Measurements from ENCODE around the gene SMURF2.
"Not testable (repeated sequence)": the region's sequence is repeated elsewhere in the genome, so short reads cannot be mapped to it uniquely, and the experiment has no call there.

SMURF2 gene

GRCh38 chr17:64687376-64687775, 25.3 kb upstream of the SMURF2 start:
- no peaks in the 10 kb centered on the region for H3K4me1 ChIP-seq (ENCODE audit: insufficient read depth, low read length)
- no peak overlapping the region for H3K4me3 ChIP-seq (ENCODE audit: low read length)
- no peaks in the 10 kb centered on the region for H3K27me3 ChIP-seq (ENCODE audit: insufficient read depth, low read length)
- no peak overlapping the region for H3K9ac ChIP-seq (ENCODE audit: low read depth, low read length)
- no peak overlapping the region for H3K27ac ChIP-seq (ENCODE audit: low read length)
- H3K9me3 ChIP-seq (ENCODE audit: insufficient read depth, low read depth, low read length), result no peaks in the 10 kb centered on the region
- no peaks in the 10 kb centered on the region for H3K36me3 ChIP-seq (ENCODE audit: insufficient read depth, low read depth, low read length)

GRCh38 chr17:64686705-64687104, 24.6 kb upstream of the SMURF2 start:
- no peak overlapping the region for H3K27ac ChIP-seq (ENCODE audit: low read length)

DNA sequence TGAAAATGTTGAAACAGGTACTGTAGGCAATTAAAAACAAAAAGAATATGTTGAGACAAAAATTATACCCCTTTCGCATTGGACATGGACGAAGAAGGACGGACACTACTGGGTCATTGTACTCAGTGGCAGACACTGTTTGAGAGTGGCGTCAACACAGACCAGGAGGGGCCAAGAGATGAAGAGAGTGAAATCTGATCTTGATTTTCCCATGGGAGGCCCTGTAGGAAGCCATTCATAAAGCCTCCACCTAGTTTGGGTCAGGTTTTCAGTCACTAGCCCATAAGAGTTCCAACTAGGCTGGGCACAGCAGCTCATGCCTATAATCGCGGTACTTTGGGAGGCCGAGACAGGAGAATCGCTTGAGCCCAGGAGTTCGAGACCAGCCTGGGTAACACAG, 23.6 kb upstream of the SMURF2 start:
- Histone ChIP-seq H3K4me3 (ENCODE audit: low read length) (no peak overlapping the region), H3K27ac (ENCODE audit: low read length) (no peak overlapping the region), H3K27me3 (ENCODE audit: insufficient read depth, low read length) (no peaks in the 10 kb centered on the region), H3K36me3 (ENCODE audit: insufficient read depth, low read depth, low read length) (no peaks in the 10 kb centered on the region), H3K4me1 (ENCODE audit: insufficient read depth, low read length) (no peaks in the 10 kb centered on the region), H3K9ac (ENCODE audit: low read depth, low read length) (no peak overlapping the region), H3K9me3 (ENCODE audit: insufficient read depth, low read depth, low read length) (no peaks in the 10 kb centered on the region)

More at GRCh38 chr17:64686705-64687104, 24.6 kb upstream of the SMURF2 start:
- Histone ChIP-seq H3K36me3 (ENCODE audit: insufficient read depth, low read depth, low read length) (no peaks in the 10 kb centered on the region), H3K27me3 (ENCODE audit: insufficient read depth, low read length) (no peaks in the 10 kb centered on the region), H3K4me3 (ENCODE audit: low read length) (no peak overlapping the region), H3K9me3 (ENCODE audit: insufficient read depth, low read depth, low read length) (no peaks in the 10 kb centered on the region), H3K4me1 (ENCODE audit: insufficient read depth, low read length) (no peaks in the 10 kb centered on the region), H3K9ac (ENCODE audit: low read depth, low read length) (no peak overlapping the region)

DNA sequence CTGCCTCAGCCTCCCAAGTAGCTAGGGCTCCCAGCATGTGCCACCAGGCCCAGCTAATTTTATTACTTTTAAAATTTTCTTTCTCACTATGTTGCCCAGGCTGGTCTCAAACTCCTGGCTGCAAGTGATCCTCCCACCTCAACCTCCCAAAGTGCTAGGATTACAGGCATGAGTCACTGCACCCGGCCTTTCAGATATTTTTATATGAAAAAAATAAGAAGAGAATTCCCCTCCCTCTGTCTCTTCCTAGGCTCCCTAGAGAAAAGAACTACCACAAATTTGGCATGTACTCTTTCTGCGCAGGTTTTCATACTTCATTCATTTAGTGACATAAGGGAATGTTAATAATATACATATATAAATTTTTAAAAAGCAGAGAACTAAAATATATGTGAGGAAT, 21.7 kb upstream of the SMURF2 start:
- no peaks in the 10 kb centered on the region for H3K27me3 ChIP-seq (ENCODE audit: insufficient read depth, low read length)
- no peaks in the 10 kb centered on the region for H3K9me3 ChIP-seq (ENCODE audit: insufficient read depth, low read depth, low read length)
- H3K4me1 ChIP-seq (ENCODE audit: insufficient read depth, low read length), result no peaks in the 10 kb centered on the region; the same call in 1 of the 2 replicates
- no peak overlapping the region for H3K4me3 ChIP-seq (ENCODE audit: low read length)
- H3K36me3 ChIP-seq (ENCODE audit: insufficient read depth, low read depth, low read length), result no peaks in the 10 kb centered on the region
- no peak overlapping the region for H3K9ac ChIP-seq (ENCODE audit: low read depth, low read length)
- no peak overlapping the region for H3K27ac ChIP-seq (ENCODE audit: low read length)

DNA sequence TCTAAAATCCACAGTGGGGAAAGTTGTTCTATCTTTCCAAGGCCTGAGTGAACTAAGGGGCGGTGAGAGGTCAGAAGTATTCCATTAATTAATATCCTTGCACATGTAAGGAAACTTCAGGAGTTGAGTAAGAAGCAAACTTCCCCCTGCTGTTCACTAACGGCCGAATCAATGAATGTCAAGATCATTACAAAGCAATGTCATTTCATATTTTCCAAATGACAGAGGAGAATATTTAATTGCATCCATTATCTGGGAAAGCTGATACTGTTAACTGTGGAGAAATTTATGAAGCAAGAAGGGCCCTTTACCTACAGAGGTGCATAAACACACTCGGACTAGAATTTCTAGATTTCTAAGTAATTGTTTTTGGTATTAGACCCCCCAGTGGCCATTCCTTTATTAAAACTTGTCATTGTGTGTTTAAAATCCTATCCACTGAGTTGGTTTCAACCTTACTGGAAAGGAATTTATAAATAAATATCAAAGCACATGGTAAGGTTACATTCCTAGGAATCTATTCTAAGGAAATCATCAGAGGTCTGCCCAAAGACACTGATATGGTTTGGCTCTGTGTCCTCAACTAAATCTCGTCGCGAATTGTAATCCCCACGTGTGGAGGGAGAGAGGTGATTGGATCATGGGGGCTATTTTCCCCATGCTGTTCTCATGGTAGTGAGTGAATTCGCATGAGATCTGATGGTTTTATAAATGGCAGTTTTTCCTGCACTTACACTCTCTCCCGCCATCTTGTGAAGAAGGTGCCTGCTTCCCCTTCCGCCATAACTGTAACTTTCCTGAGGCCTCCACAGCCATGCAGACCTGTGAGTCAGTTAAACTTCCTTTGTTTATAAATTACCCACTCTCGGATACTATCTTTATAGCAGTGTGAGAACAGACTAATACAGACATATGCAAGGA, 20.4 kb upstream of the SMURF2 start:
- no peak overlapping the region for H3K27ac ChIP-seq (ENCODE audit: low read length)
- H3K27me3 ChIP-seq (ENCODE audit: insufficient read depth, low read length), result no peaks in the 10 kb centered on the region
- no peaks in the 10 kb centered on the region for H3K9me3 ChIP-seq (ENCODE audit: insufficient read depth, low read depth, low read length)
- H3K4me1 ChIP-seq (ENCODE audit: insufficient read depth, low read length), result no peaks in the 10 kb centered on the region; the same call in 1 of the 2 replicates
- no peak overlapping the region for H3K4me3 ChIP-seq (ENCODE audit: low read length)
- H3K9ac ChIP-seq (ENCODE audit: low read depth, low read length), result no peak overlapping the region
- H3K36me3 ChIP-seq (ENCODE audit: insufficient read depth, low read depth, low read length), result no peaks in the 10 kb centered on the region

- Histone ChIP-seq H3K9ac (ENCODE audit: low read depth, low read length) (no peak overlapping the region), H3K27me3 (ENCODE audit: insufficient read depth, low read length) (no peaks in the 10 kb centered on the region), H3K9me3 (ENCODE audit: insufficient read depth, low read depth, low read length) (no peaks in the 10 kb centered on the region), H3K4me1 (ENCODE audit: insufficient read depth, low read length) (no peaks in the 10 kb centered on the region; the same call in 1 of the 2 replicates), H3K4me3 (ENCODE audit: low read length) (no peak overlapping the region), H3K36me3 (ENCODE audit: insufficient read depth, low read depth, low read length) (no peaks in the 10 kb centered on the region), H3K27ac (ENCODE audit: low read length) (no peak overlapping the region)
Observed at GRCh38 chr17:64679710-64680216, 17.7 kb upstream of the SMURF2 start.

DNA sequence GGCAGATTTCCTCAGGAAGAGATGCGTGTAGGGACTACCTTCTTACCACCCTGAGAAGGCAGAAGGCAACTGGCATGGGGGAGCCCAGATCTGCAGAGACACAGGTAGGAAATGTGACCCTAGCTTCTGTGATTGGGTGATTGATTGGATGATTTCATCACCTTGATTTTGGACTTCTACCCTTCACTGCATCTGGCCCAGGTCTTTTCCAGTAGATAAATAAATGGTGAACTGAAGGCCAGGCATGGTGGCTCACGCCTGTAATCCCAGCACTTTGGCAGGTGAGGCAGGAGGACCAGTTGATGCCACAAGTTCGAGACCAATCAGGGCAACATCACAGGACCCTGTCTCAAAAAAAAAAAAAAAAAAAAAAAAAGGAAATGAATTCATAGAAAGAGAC, 14.7 kb upstream of the SMURF2 start:
- Histone ChIP-seq H3K9ac (ENCODE audit: low read depth, low read length) (no peak overlapping the region), H3K27ac (ENCODE audit: low read length) (no peak overlapping the region), H3K36me3 (ENCODE audit: insufficient read depth, low read depth, low read length) (no peaks in the 10 kb centered on the region), H3K27me3 (ENCODE audit: insufficient read depth, low read length) (no peaks in the 10 kb centered on the region), H3K4me3 (ENCODE audit: low read length) (no peak overlapping the region), H3K4me1 (ENCODE audit: insufficient read depth, low read length) (no peaks in the 10 kb centered on the region; the same call in 1 of the 2 replicates), H3K9me3 (ENCODE audit: insufficient read depth, low read depth, low read length) (no peaks in the 10 kb centered on the region)

DNA sequence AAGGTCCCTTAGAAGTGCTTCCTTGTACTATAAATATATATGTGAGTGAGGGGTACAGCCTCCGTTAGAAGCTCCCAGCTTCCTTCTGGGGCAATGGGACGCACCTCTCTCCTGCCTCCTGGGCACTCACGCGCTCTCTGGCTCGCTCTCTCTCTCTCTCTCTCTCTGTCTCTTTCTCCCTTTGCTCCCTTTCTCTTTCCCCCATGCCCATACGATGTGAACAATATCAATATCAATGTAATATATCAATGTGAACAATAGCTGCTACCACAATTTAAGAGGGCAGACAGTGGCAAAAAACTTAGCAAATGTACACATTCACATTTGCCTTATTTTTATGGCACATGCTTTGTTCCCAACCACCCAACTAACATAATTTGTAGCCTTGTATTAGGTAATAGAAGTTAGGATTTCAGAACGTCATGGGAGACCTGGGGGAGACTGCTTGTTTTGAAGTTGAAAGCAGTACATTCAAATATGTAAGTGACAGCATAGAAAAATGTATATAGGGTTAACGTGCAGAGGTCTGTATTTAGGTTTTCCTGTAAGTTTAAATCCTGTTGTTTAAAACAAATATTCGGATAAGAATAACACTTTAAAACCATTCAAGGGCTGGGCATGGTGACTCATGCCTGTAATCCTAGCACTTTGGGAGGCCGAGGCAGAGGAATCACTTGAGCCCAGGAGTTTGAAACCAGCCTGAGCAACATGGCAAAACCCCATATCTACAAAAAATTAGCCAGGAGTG, 8.9 kb upstream of the SMURF2 start:
- not testable (repeated sequence) for H3K9ac ChIP-seq (ENCODE audit: low read depth, low read length); H3K4me3 ChIP-seq (ENCODE audit: low read length); H3K27me3 ChIP-seq (ENCODE audit: insufficient read depth, low read length); H3K9me3 ChIP-seq (ENCODE audit: insufficient read depth, low read depth, low read length); H3K36me3 ChIP-seq (ENCODE audit: insufficient read depth, low read depth, low read length); H3K27ac ChIP-seq (ENCODE audit: low read length); H3K4me1 ChIP-seq (ENCODE audit: insufficient read depth, low read length)

- H3K27ac ChIP-seq (ENCODE audit: low read length); H3K4me1 ChIP-seq (ENCODE audit: insufficient read depth, low read length): not testable (repeated sequence)
Observed at GRCh38 chr17:64667807-64668721, 6.0 kb upstream of the SMURF2 start.

DNA sequence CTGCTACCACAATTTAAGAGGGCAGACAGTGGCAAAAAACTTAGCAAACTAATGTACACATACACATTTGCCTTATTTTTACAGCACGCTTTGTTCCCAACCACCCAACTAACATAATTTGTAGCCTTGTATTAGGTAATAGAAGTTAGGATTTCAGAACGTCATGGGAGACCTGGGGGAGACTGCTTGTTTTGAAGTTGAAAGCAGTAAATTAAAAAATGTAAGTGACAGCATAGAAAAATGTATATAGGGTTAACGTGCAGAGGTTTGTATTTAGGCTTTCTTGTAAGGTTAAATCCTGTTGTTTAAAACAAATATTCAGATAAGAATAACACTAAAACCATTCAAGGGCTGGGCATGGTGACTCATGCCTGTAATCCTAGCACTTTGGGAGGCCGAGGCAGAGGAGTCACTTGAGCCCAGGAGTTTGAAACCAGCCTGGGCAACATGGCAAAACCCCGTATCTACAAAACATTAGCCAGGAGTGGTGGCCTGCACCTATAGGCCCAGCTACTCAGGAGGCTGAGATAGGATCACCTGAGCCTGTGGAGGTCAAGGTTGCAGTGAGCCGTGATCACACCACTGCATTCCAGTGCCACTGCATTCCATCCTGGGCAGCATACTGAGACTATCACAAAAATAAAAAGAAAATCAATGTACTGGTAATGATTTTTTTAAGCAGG, 2.3 kb upstream of the SMURF2 start:
- not testable (repeated sequence) for H3K9ac ChIP-seq (ENCODE audit: low read depth, low read length); H3K9me3 ChIP-seq (ENCODE audit: insufficient read depth, low read depth, low read length); H3K36me3 ChIP-seq (ENCODE audit: insufficient read depth, low read depth, low read length); H3K27ac ChIP-seq (ENCODE audit: low read length); H3K27me3 ChIP-seq (ENCODE audit: insufficient read depth, low read length); H3K4me3 ChIP-seq (ENCODE audit: low read length); H3K4me1 ChIP-seq (ENCODE audit: insufficient read depth, low read length)

More at GRCh38 chr17:64667807-64668721, 6.0 kb upstream of the SMURF2 start:
- H3K36me3 ChIP-seq (ENCODE audit: insufficient read depth, low read depth, low read length); H3K4me3 ChIP-seq (ENCODE audit: low read length); H3K9me3 ChIP-seq (ENCODE audit: insufficient read depth, low read depth, low read length); H3K9ac ChIP-seq (ENCODE audit: low read depth, low read length); H3K27me3 ChIP-seq (ENCODE audit: insufficient read depth, low read length): not testable (repeated sequence)

DNA sequence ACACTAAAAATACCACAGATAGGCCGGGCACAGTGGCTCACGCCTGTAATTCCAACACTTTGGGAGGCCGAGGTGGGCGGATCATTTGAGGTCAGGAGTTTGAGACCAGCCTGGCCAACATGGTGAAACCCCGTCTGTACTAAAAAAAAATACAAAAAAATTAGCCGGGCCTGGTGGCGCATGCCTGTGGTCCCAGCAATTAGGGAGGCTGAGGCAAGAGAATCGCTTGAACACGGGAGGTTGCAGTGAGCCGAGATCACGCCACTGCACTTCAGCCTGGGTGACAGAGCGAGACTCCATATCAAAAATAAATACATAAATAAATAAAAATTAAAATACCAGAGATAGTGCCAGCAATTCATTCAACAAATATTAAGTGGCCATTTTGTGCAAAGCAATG, 1.7 kb upstream of the SMURF2 start:
- H3K4me3 ChIP-seq (ENCODE audit: low read length); H3K9me3 ChIP-seq (ENCODE audit: insufficient read depth, low read depth, low read length); H3K4me1 ChIP-seq (ENCODE audit: insufficient read depth, low read length); H3K36me3 ChIP-seq (ENCODE audit: insufficient read depth, low read depth, low read length); H3K27me3 ChIP-seq (ENCODE audit: insufficient read depth, low read length); H3K9ac ChIP-seq (ENCODE audit: low read depth, low read length); H3K27ac ChIP-seq (ENCODE audit: low read length): not testable (repeated sequence)
